ACC112 (cell line): ENCODE data around the gene KAT6B.
"Not testable (repeated sequence)": the region's sequence is repeated elsewhere in the genome, so short reads cannot be mapped to it uniquely, and the experiment has no call there.

Source experiments
- H2AFZ ChIP-seq: fragments of 200-600 bp; sonication (generic); one replicate; pipeline ENCODE4 v1.6.0; 2017; ENCODE audit warnings: antibody characterized with exemption, low read length; ENCODE audit not compliant: unreplicated experiment
- H3K27ac ChIP-seq: fragments of 200-600 bp; sonication (generic); 2 replicates; pipeline ENCODE4 v1.5.1; 2014; ENCODE audit warnings: low read depth, mild to moderate bottlenecking, antibody characterized with exemption, low read length, moderate library complexity
- H3K27me3 ChIP-seq: fragments of 200-600 bp; sonication (generic); 2 replicates; pipeline ENCODE4 v1.6.1; 2014; ENCODE audit warnings: mild to moderate bottlenecking, antibody characterized with exemption, low read length, moderate library complexity, mixed read lengths; ENCODE audit not compliant: insufficient read depth
- H3K36me3 ChIP-seq: fragments of 200-600 bp; sonication (generic); 2 replicates; pipeline ENCODE4 v1.6.1; 2016; ENCODE audit warnings: mild to moderate bottlenecking, antibody characterized with exemption, low read length, moderate library complexity, mixed read lengths; ENCODE audit not compliant: insufficient read depth
- H3K4me1 ChIP-seq: fragments of 200-600 bp; sonication (generic); one replicate; pipeline ENCODE4 v1.6.1; 2016; ENCODE audit warnings: low read length, mixed read lengths; ENCODE audit not compliant: insufficient read depth, unreplicated experiment, control insufficient read depth
- H3K4me3 ChIP-seq: fragments of 200-600 bp; sonication (generic); 2 replicates; pipeline ENCODE4 v1.5.1; 2014; ENCODE audit warnings: mild to moderate bottlenecking, low read depth, low read length
- H3K79me2 ChIP-seq: fragments of 200-600 bp; sonication (generic); one replicate; pipeline ENCODE4 v1.6.0; 2016; ENCODE audit warnings: low read length; ENCODE audit not compliant: control insufficient read depth, unreplicated experiment, insufficient read depth

KAT6B gene

GRCh38 chr10:75050149-75050919 lies 223.9 kb downstream of the KAT6B start:
- Histone ChIP-seq H3K4me1 (no peaks in the 10 kb centered on the region), H3K4me3 (no peak overlapping the region), H3K79me2 (no peaks in the 10 kb centered on the region), H3K36me3 (no peaks in the 10 kb centered on the region), H3K27me3 (no peaks in the 10 kb centered on the region), H3K27ac (no peak overlapping the region), H2AFZ (no peak overlapping the region)

- H3K27ac ChIP-seq = no peak overlapping the region
- H3K4me1 ChIP-seq = no peaks in the 10 kb centered on the region
- no peaks in the 10 kb centered on the region for H3K27me3 ChIP-seq
- H3K36me3 ChIP-seq = no peaks in the 10 kb centered on the region
- H3K4me3 ChIP-seq = no peak overlapping the region
- H2AFZ ChIP-seq = no peak overlapping the region
- no peaks in the 10 kb centered on the region for H3K79me2 ChIP-seq
These were observed 224.9 kb downstream of the KAT6B start for GRCh38 chr10:75051308-75051707.

- not testable (repeated sequence) for H2AFZ ChIP-seq, H3K27ac ChIP-seq, H3K4me1 ChIP-seq, H3K4me3 ChIP-seq, H3K36me3 ChIP-seq, H3K79me2 ChIP-seq, H3K27me3 ChIP-seq
These were observed 229.6 kb downstream of the KAT6B start for GRCh38 chr10:75055896-75056406.

GRCh38 chr10:75057680-75058079 lies 231.3 kb downstream of the KAT6B start:
- Histone ChIP-seq H3K79me2 (no peaks in the 10 kb centered on the region), H3K4me3 (no peak overlapping the region), H2AFZ (no peak overlapping the region), H3K4me1 (no peaks in the 10 kb centered on the region), H3K36me3 (no peaks in the 10 kb centered on the region), H3K27ac (no peak overlapping the region), H3K27me3 (no peaks in the 10 kb centered on the region)

- Histone ChIP-seq H3K4me3 (no peak overlapping the region), H3K36me3 (no peaks in the 10 kb centered on the region), H3K27ac (no peak overlapping the region), H3K27me3 (no peaks in the 10 kb centered on the region), H2AFZ (no peak overlapping the region), H3K79me2 (no peaks in the 10 kb centered on the region), H3K4me1 (no peaks in the 10 kb centered on the region)
These were observed 231.8 kb downstream of the KAT6B start for GRCh38 chr10:75058161-75058560.

GRCh38 chr10:75061709-75062505 lies 235.5 kb downstream of the KAT6B start:
- H3K4me1 ChIP-seq = no peaks in the 10 kb centered on the region
- H2AFZ ChIP-seq = peak overlapping the region; percentile 14
- no peaks in the 10 kb centered on the region for H3K27me3 ChIP-seq
- H3K79me2 ChIP-seq = no peaks in the 10 kb centered on the region
- no peaks in the 10 kb centered on the region for H3K36me3 ChIP-seq
- no peak overlapping the region for H3K27ac ChIP-seq
- no peak overlapping the region for H3K4me3 ChIP-seq

- Histone ChIP-seq H3K36me3 (no peaks in the 10 kb centered on the region), H3K27me3 (no peaks in the 10 kb centered on the region), H2AFZ (no peak overlapping the region), H3K27ac (no peak overlapping the region), H3K4me3 (no peak overlapping the region), H3K4me1 (no peaks in the 10 kb centered on the region), H3K79me2 (no peaks in the 10 kb centered on the region)
These were observed 236.3 kb downstream of the KAT6B start for GRCh38 chr10:75062506-75063299.

- no peaks in the 10 kb centered on the region for H3K4me1 ChIP-seq
- no peaks in the 10 kb centered on the region for H3K27me3 ChIP-seq
- no peaks in the 10 kb centered on the region for H3K79me2 ChIP-seq
- H3K36me3 ChIP-seq = no peaks in the 10 kb centered on the region
- H3K4me3 ChIP-seq = no peak overlapping the region
- H2AFZ ChIP-seq = no peak overlapping the region
- H3K27ac ChIP-seq = no peak overlapping the region
These were observed 237.2 kb downstream of the KAT6B start for GRCh38 chr10:75063461-75064230.

- Histone ChIP-seq H3K27ac (no peak overlapping the region), H3K4me3 (no peak overlapping the region), H2AFZ (no peak overlapping the region), H3K79me2 (no peaks in the 10 kb centered on the region), H3K27me3 (no peaks in the 10 kb centered on the region), H3K36me3 (no peaks in the 10 kb centered on the region), H3K4me1 (no peaks in the 10 kb centered on the region)
These were observed 238.7 kb downstream of the KAT6B start for GRCh38 chr10:75065076-75065475.

GRCh38 chr10:75066271-75066670 lies 239.9 kb downstream of the KAT6B start:
- Histone ChIP-seq H3K4me1 (no peaks in the 10 kb centered on the region), H3K27me3 (no peaks in the 10 kb centered on the region), H3K27ac (no peak overlapping the region), H3K36me3 (no peaks in the 10 kb centered on the region), H3K4me3 (no peak overlapping the region), H2AFZ (no peak overlapping the region), H3K79me2 (no peaks in the 10 kb centered on the region)
